Right lobe of liver (tissue), 4 donors: Measurements from ENCODE around the gene CHD2.

Experiments used
- POLR2A ChIP-seq: fragments of 450-650 bp; IDR thresholded peaks from one replicate; pipeline ENCODE4 v1.6.1; 2017; ENCODE audit warnings: antibody characterized with exemption, mild to moderate bottlenecking
- TF ChIP-seq, protein P1 (sequence below), 4 donors: fragments of 200-600 bp in 3 of 4; fragments of 450-650 bp in 1 of 4; IDR thresholded peaks; one replicate each; pipeline versions ENCODE4 v1.5.1 to v1.8.0; 2016 to 2022; ENCODE audit warnings: antibody characterized with exemption in 4 of 4, mild to moderate bottlenecking in 2 of 4
- donor health status: DM: no; HTN: no; CAD: no.
- donor health status: DM: no; HTN: no; CAD: no.
- donor health status: DM: no; HTN: yes; CAD: no.

DNA sequence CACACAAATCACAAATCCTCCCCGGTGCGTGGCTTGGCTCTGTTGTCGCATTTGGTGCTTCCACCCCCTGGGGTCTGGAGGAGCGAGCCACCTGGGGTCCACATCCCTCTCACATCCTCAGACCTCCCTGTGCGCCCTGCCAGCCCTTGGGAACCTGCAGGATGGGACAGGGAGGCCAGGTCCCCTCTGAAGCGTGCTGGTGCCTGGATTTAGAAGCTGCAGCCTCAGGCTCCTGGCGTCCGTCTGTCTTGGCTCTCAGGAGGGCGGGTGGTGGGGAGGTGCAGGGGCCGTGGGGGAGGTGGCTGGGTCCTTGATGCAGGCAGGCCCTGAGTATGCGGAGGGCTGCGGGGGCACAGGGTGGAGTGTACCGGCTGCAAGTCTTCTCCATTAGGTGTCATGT lies 150.5 kb downstream of the CHD2 start:
- TF ChIP-seq, protein P1, sequence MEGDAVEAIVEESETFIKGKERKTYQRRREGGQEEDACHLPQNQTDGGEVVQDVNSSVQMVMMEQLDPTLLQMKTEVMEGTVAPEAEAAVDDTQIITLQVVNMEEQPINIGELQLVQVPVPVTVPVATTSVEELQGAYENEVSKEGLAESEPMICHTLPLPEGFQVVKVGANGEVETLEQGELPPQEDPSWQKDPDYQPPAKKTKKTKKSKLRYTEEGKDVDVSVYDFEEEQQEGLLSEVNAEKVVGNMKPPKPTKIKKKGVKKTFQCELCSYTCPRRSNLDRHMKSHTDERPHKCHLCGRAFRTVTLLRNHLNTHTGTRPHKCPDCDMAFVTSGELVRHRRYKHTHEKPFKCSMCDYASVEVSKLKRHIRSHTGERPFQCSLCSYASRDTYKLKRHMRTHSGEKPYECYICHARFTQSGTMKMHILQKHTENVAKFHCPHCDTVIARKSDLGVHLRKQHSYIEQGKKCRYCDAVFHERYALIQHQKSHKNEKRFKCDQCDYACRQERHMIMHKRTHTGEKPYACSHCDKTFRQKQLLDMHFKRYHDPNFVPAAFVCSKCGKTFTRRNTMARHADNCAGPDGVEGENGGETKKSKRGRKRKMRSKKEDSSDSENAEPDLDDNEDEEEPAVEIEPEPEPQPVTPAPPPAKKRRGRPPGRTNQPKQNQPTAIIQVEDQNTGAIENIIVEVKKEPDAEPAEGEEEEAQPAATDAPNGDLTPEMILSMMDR (IDR thresholded peaks at IDR 0.05), result no peak
- no peak for TF ChIP-seq POLR2A
